Psoas muscle (tissue), 8 donors: Measurements from ENCODE around the gene CEP104. TPM values are rescaled to one million over a fixed set of nuclear protein-coding genes. Genes with fewer than 3 reads are reported as not detected.

Experiments
- ATAC-seq, 4 donors: fragments of 200-7000 bp; cut with Tn5 transposase; one replicate each; pipeline ENCODE4 v1.9.1; 2020; ENCODE audit warnings: moderate library complexity in 3 of 4, mild to moderate bottlenecking in 2 of 4
- DNase-seq, 2 donors: peaks; one replicate each; pipeline ENCODE4 v3.0.0-alpha.2; 2020
- H3K27ac ChIP-seq: fragments of 200-600 bp; one replicate; pipeline ENCODE4 v1.8.0; 2022
- H3K27me3 ChIP-seq, 3 donors: fragments of 200-600 bp in 1 of 3; one replicate each; pipeline versions ENCODE4 v1.6.1 to v1.8.0; 2013 to 2022; ENCODE audit warnings: low read length in 2 of 3, mild to moderate bottlenecking in 2 of 3, moderate library complexity in 1 of 3; ENCODE audit not compliant: insufficient read depth in 3 of 3
- H3K36me3 ChIP-seq, 2 donors: fragments of 200-600 bp in 1 of 2; one replicate each; pipeline versions ENCODE4 v1.6.1 to v1.8.0; 2013 to 2022; ENCODE audit warnings: low read depth in 1 of 2, mild to moderate bottlenecking in 1 of 2, moderate library complexity in 1 of 2; ENCODE audit not compliant: insufficient read depth in 1 of 2
- H3K4me1 ChIP-seq: fragments of 200-600 bp; one replicate; pipeline ENCODE4 v1.8.0; 2022
- H3K4me3 ChIP-seq: fragments of 200-600 bp; one replicate; pipeline ENCODE4 v1.8.0; 2022; ENCODE audit warnings: mild to moderate bottlenecking
- H3K9me3 ChIP-seq: fragments of 200-600 bp; one replicate; pipeline ENCODE4 v1.8.0; 2022
- CTCF ChIP-seq: fragments of 200-600 bp; IDR thresholded peaks from one replicate; pipeline ENCODE4 v1.8.0; 2022; ENCODE audit warnings: antibody characterized with exemption
- WGBS, 3 donors: extraction: QIAGEN DNeasy Blood & Tissue Kit; methylation state at CpG; one replicate each; pipeline versions ENCODE4 v1.1.6 to v1.1.7; 2013; 5-methylcytosine and 5-hydroxymethylcytosine counted together
- intact Hi-C, 2 donors: fragments of 100-400 bp; cut with DNase I; formaldehyde crosslinking; loops; one replicate each; pipeline versions ENCODE4 v1.11.0 to v1.14.2; 2022
- polyA plus RNA-seq, 3 donors: library from polyadenylated mRNA; stranded (reverse); fragments of 200-250 nt; gene quantifications; one replicate each; pipeline ENCODE4 v1.2.3, GENCODE V29; 2013
- total RNA-seq, 4 donors: library from RNA; stranded (reverse); fragmentation: NEBNext Ultra II Directional in 2 of 4; extraction: Animal tissue kit (Norgen Biotek cat#: 25700) in 2 of 4; gene quantifications; one replicate each; pipeline versions ENCODE4 v1.2.1 to v1.2.4, GENCODE V29; 2021 to 2023
- donor health status: healthy with polysubstance abuse.
- donor health status: DM: no; HTN: no; CAD: no; lungs with moderate emphysema.
- donor health status: Bipolar disorder and iron deficiency.
- donor health status: healthy.
- donor health status: DM: yes; HTN: yes; CAD: no.
- donor health status: DM: no; HTN: no; CAD: no.
- donor health status: DM: no; HTN: no; CAD: no.
- donor health status: DM: yes; HTN: yes; CAD: no.

Gene CEP104
- total and polyA plus RNA-seq, 7 donors: 9.0 to 37.7 (median 31.3) TPM

- intact Hi-C loops: no loop called here
- Histone ChIP-seq H3K9me3 (no peaks in the 10 kb centered on the region), H3K27me3 (no peaks in the 10 kb centered on the region), H3K4me3 (no peak overlapping the region), H3K36me3 (peaks cover 10 to 95% of the 10 kb centered on the region in 2 donors), H3K4me1 (no peaks in the 10 kb centered on the region), H3K27ac (no peak overlapping the region)
- no peak for ATAC-seq
- WGBS, 3 donors: 83 to 89% (median 84%) methylated on average over 15 of the region's 15 CpGs
- DNase-seq: no peak
- TF ChIP-seq CTCF: no peak
These were observed 31.7 kb downstream of the CEP104 start for GRCh38 chr1:3825356-3825755.

- ATAC-seq: no peak
- 81 to 89% (median 87%) methylated on average over 8 of the region's 8 CpGs for WGBS, 3 donors
- Histone ChIP-seq H3K36me3 (peaks cover 10 to 95% of the 10 kb centered on the region in 2 donors), H3K9me3 (no peaks in the 10 kb centered on the region), H3K4me3 (no peak overlapping the region), H3K27ac (no peak overlapping the region), H3K27me3 (no peaks in the 10 kb centered on the region), H3K4me1 (no peaks in the 10 kb centered on the region)
- no peak for DNase-seq
- no peak for TF ChIP-seq CTCF
- intact Hi-C loops: no loop called here
These were observed 32.4 kb downstream of the CEP104 start for GRCh38 chr1:3824650-3825049.

- H3K36me3 ChIP-seq: peaks cover 10 to 85% of the 10 kb centered on the region in 2 donors
- WGBS, 3 donors: 65 to 82% (median 78%) methylated on average over 16 of the region's 16 CpGs
- ATAC-seq (no peak), DNase-seq (no peak)
- H3K4me1 ChIP-seq: no peaks in the 10 kb centered on the region
- H3K27me3 ChIP-seq: no peaks in the 10 kb centered on the region
- H3K27ac ChIP-seq: no peak overlapping the region
- no peak for TF ChIP-seq CTCF
- no peaks in the 10 kb centered on the region for H3K9me3 ChIP-seq
- intact Hi-C loops: no loop called here
- no peak overlapping the region for H3K4me3 ChIP-seq
These were observed 34.6 kb downstream of the CEP104 start for GRCh38 chr1:3822421-3822820.

GRCh38 chr1:3821908-3822307 is 35.1 kb downstream of the CEP104 start:
- Histone ChIP-seq H3K27ac (no peak overlapping the region), H3K36me3 (peaks cover 10 to 83% of the 10 kb centered on the region in 2 donors), H3K4me3 (no peak overlapping the region), H3K27me3 (no peaks in the 10 kb centered on the region), H3K9me3 (no peaks in the 10 kb centered on the region), H3K4me1 (no peaks in the 10 kb centered on the region)
- 67 to 73% (median 72%) methylated on average over 15 of the region's 15 CpGs for WGBS, 3 donors
- TF ChIP-seq CTCF: no peak
- intact Hi-C loops: no loop called here
- ATAC-seq (no peak), DNase-seq (no peak)

- no peak overlapping the region for H3K4me3 ChIP-seq
- 60 to 66% (median 65%) methylated on average over 13 of the region's 13 CpGs for WGBS, 3 donors
- no peak overlapping the region for H3K27ac ChIP-seq
- ATAC-seq (no peak), DNase-seq (no peak)
- TF ChIP-seq CTCF: no peak
- no peaks in the 10 kb centered on the region for H3K4me1 ChIP-seq
- peaks cover 10 to 83% of the 10 kb centered on the region in 2 donors for H3K36me3 ChIP-seq
- intact Hi-C loops: no loop called here
- H3K27me3 ChIP-seq: no peaks in the 10 kb centered on the region
- no peaks in the 10 kb centered on the region for H3K9me3 ChIP-seq
These were observed 35.6 kb downstream of the CEP104 start for GRCh38 chr1:3821447-3821846.
